ENCODE data around the gene NKAIN2.

- no peak for TF ChIP-seq CTCF (conservative IDR thresholded peaks at IDR 0.05)
- no peak for TF ChIP-seq ZFX (IDR thresholded peaks at IDR 0.05)
Observed at GRCh38 chr6:124684621-124685020, 881.0 kb downstream of the NKAIN2 start.

Data from C4-2B (cell line).